Measurements from ENCODE around the gene EPB41. TPM values are rescaled to one million over a fixed set of nuclear protein-coding genes. Genes with fewer than 3 reads are reported as not detected.

EPB41 gene
- total RNA-seq, 1 experiment from 2014 or later = 41.7 TPM

DNA sequence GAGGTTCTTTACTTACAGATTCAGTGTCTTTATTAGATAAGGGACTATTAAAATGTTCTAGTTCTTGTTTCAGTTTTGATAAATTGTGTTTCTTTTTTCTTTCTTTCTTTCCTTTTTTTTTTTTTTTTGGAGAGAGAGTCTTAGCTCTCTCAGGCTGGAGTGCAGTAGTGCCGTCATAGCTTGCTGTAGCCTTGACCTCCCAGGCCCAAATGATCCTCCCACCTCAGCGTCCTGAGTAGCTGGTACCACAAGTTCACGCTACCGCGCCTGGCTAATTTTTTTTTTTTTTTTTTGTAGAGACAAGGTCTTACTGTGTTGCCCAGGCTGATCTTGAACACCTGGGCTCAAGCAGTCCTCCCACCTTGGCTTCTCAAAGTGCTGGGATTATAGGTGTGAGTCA lies 132.8 kb downstream of the EPB41 start:
- Histone ChIP-seq H3K9ac (ENCODE audit: low read length) (no peak overlapping the region), H2AFZ (ENCODE audit: low read depth, low read length, poor library complexity, severe bottlenecking) (no peak overlapping the region), H3K4me1 (ENCODE audit: control insufficient read depth in 1 of 2, insufficient read depth in 2 of 2, low read length in 2 of 2) (no peaks in the 10 kb centered on the region), H3K27me3 (ENCODE audit: insufficient read depth, low read length) (no peaks in the 10 kb centered on the region), H3K4me3 (replicated peaks in 1 of 2; ENCODE audit: low read depth in 1 of 2, low read length in 2 of 2) (no peak overlapping the region), H3K9me3 (ENCODE audit: control insufficient read depth in 1 of 2, insufficient read depth in 1 of 2, low read depth in 1 of 2, low read length in 2 of 2) (no peaks in the 10 kb centered on the region), H3K9me2 (ENCODE audit: insufficient read depth) (no peaks in the 10 kb centered on the region), H4K20me1 (ENCODE audit: insufficient read depth) (no peaks in the 10 kb centered on the region), H3K36me3 (ENCODE audit: control insufficient read depth in 1 of 2, insufficient read depth in 2 of 2, low read length in 2 of 2) (no peaks in the 10 kb centered on the region), H3K4me2 (ENCODE audit: low read length) (no peak overlapping the region), H3K27ac (ENCODE audit: low read depth, low read length) (no peak overlapping the region), H3K79me2 (ENCODE audit: insufficient read depth, low read length) (no peaks in the 10 kb centered on the region)
- no peak for DNase-seq (ENCODE audit: low read depth, low spot score)
- no TSS peak for BruUV-seq (replicated peaks)
- no peak for ATAC-seq
- TF ChIP-seq POLR2AphosphoS5 (IDR thresholded peaks at IDR 0.05; ENCODE audit: low read depth, low read length) (no peak), YY1 (IDR thresholded peaks at IDR 0.05; ENCODE audit: extremely low read depth, insufficient replicate concordance, low read depth, low read length) (no peak), EZH2phosphoT487 (IDR thresholded peaks at IDR 0.05; ENCODE audit: borderline replicate concordance) (no peak)
- TF ChIP-seq, protein P1, sequence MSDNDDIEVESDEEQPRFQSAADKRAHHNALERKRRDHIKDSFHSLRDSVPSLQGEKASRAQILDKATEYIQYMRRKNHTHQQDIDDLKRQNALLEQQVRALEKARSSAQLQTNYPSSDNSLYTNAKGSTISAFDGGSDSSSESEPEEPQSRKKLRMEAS (IDR thresholded peaks at IDR 0.05) = no peak
- POLR2A ChIA-PET = no interaction called here
- RAD21 ChIA-PET (ENCODE audit: low non-redundant PET in 1 of 2, low total read pairs in 2 of 2, uncharacterized antibody in 2 of 2, unreplicated experiment in 2 of 2) = no interaction called here
- CTCF ChIA-PET = no interaction called here
- intact Hi-C loops (cut with micrococcal nuclease) = no loop called here

GRCh38 chr1:29050166-29050565 lies 135.8 kb downstream of the EPB41 start:
- Histone ChIP-seq H3K9me2 (ENCODE audit: insufficient read depth) (no peaks in the 10 kb centered on the region), H3K36me3 (ENCODE audit: control insufficient read depth in 1 of 2, insufficient read depth in 2 of 2, low read length in 2 of 2) (no peaks in the 10 kb centered on the region), H3K4me3 (replicated peaks in 1 of 2; ENCODE audit: low read depth in 1 of 2, low read length in 2 of 2) (no peak overlapping the region), H3K27me3 (ENCODE audit: insufficient read depth, low read length) (no peaks in the 10 kb centered on the region), H3K9me3 (ENCODE audit: control insufficient read depth in 1 of 2, insufficient read depth in 1 of 2, low read depth in 1 of 2, low read length in 2 of 2) (no peaks in the 10 kb centered on the region), H3K4me1 (ENCODE audit: control insufficient read depth in 1 of 2, insufficient read depth in 2 of 2, low read length in 2 of 2) (no peaks in the 10 kb centered on the region), H2AFZ (ENCODE audit: low read depth, low read length, poor library complexity, severe bottlenecking) (no peak overlapping the region), H3K9ac (ENCODE audit: low read length) (no peak overlapping the region), H3K4me2 (ENCODE audit: low read length) (no peak overlapping the region), H4K20me1 (ENCODE audit: insufficient read depth) (no peaks in the 10 kb centered on the region), H3K79me2 (ENCODE audit: insufficient read depth, low read length) (no peaks in the 10 kb centered on the region), H3K27ac (ENCODE audit: low read depth, low read length) (no peak overlapping the region)
- BruUV-seq (replicated peaks) = no TSS peak
- CTCF ChIA-PET = no interaction called here
- DNase-seq (ENCODE audit: low read depth, low spot score) (no peak), ATAC-seq (no peak)
- intact Hi-C loops (cut with micrococcal nuclease) = no loop called here
- POLR2A ChIA-PET = no interaction called here
- TF ChIP-seq SRF (IDR thresholded peaks at IDR 0.05; ENCODE audit: low read depth) (no peak), POLR2A (IDR thresholded peaks at IDR 0.05; ENCODE audit: borderline replicate concordance, extremely low read depth, insufficient read depth, insufficient read length) (no peak), FOSL1 (IDR thresholded peaks at IDR 0.05; ENCODE audit: low read depth) (no peak)
- TF ChIP-seq, protein P2, sequence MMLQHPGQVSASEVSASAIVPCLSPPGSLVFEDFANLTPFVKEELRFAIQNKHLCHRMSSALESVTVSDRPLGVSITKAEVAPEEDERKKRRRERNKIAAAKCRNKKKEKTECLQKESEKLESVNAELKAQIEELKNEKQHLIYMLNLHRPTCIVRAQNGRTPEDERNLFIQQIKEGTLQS (IDR thresholded peaks at IDR 0.05) = no peak
- RAD21 ChIA-PET (ENCODE audit: low non-redundant PET in 1 of 2, low total read pairs in 2 of 2, uncharacterized antibody in 2 of 2, unreplicated experiment in 2 of 2) = no interaction called here
